Skeletal muscle satellite cell (primary cell): ENCODE data around the gene ANK3.

Source experiments
- H3K27me3 ChIP-seq: 2 replicates; pipeline ENCODE4 v1.7.0; 2013; ENCODE audit warnings: low read length; ENCODE audit not compliant: control insufficient read depth, insufficient read depth
- H3K36me3 ChIP-seq: 2 replicates; pipeline ENCODE4 v1.7.0; 2013; ENCODE audit warnings: mild to moderate bottlenecking, control low read depth, low read length; ENCODE audit not compliant: insufficient read depth
- H3K4me1 ChIP-seq: 2 replicates; pipeline ENCODE4 v1.7.0; 2013; ENCODE audit warnings: low read length; ENCODE audit not compliant: control insufficient read depth, insufficient read depth
- H3K4me2 ChIP-seq: 2 replicates; pipeline ENCODE4 v1.7.0; 2013; ENCODE audit warnings: mild to moderate bottlenecking, low read length
- H3K4me3 ChIP-seq: 2 replicates; pipeline ENCODE4 v1.7.0; 2013; ENCODE audit warnings: low read length
- H3K9ac ChIP-seq: 2 replicates; pipeline ENCODE4 v1.7.0; 2013; ENCODE audit warnings: mild to moderate bottlenecking, low read depth, low read length, moderate library complexity
- H3K9me3 ChIP-seq: replicated peaks from 2 replicates; pipeline ENCODE4 v1.7.0; 2013; ENCODE audit warnings: mild to moderate bottlenecking, control low read depth, low read length

The ANK3 gene

GRCh38 chr10:60338786-60339185 is 50.9 kb downstream of the ANK3 start:
- H3K9ac ChIP-seq, result no peak overlapping the region
- H3K4me3 ChIP-seq, result no peak overlapping the region
- no peaks in the 10 kb centered on the region for H3K27me3 ChIP-seq
- no peaks in the 10 kb centered on the region for H3K36me3 ChIP-seq
- peaks cover 3% of the 10 kb centered on the region for H3K4me1 ChIP-seq
- no peak overlapping the region for H3K4me2 ChIP-seq
- H3K9me3 ChIP-seq, result no peaks in the 10 kb centered on the region

DNA sequence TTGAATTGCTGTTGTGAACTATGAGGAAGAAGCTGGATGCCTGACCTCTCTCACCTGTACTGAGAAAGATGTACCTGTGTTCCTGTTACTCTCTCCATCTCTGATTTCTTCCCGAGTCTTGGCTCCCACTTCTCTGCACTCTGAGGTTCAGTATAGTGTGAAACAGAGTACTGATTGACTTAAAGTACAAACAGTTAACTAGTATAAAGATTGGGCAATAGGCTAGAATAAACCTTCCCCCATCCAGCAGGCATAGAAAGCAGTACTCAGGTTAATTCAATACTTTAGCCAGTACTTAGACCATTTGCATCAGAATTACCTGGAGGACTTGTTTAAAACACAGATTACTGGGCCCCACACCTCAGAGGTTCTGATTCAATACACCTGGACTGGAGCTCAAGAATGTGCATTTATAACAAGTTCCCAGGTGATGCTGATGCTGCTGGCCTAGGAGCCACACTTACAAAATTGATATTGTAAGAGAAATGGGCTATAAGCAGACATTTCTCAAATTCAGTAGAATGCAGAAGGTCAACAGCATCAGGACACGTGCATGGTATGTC is 51.6 kb downstream of the ANK3 start:
- H3K36me3 ChIP-seq, result no peaks in the 10 kb centered on the region
- H3K9me3 ChIP-seq, result no peaks in the 10 kb centered on the region
- H3K4me2 ChIP-seq, result no peak overlapping the region

GRCh38 chr10:60336901-60337630 is 52.6 kb downstream of the ANK3 start:
- Histone ChIP-seq H3K9me3 (no peaks in the 10 kb centered on the region), H3K9ac (no peak overlapping the region), H3K27me3 (no peaks in the 10 kb centered on the region), H3K4me2 (no peak overlapping the region), H3K36me3 (no peaks in the 10 kb centered on the region), H3K4me3 (no peak overlapping the region), H3K4me1 (no peaks in the 10 kb centered on the region)

More for the DNA sequence above, 51.6 kb downstream of the ANK3 start:
- Histone ChIP-seq H3K9ac (no peak overlapping the region), H3K4me1 (peaks cover 3% of the 10 kb centered on the region), H3K4me3 (no peak overlapping the region), H3K27me3 (no peaks in the 10 kb centered on the region)

GRCh38 chr10:60335708-60336107 is 54.0 kb downstream of the ANK3 start:
- Histone ChIP-seq H3K4me2 (no peak overlapping the region), H3K4me3 (no peak overlapping the region), H3K27me3 (no peaks in the 10 kb centered on the region), H3K9ac (no peak overlapping the region), H3K36me3 (no peaks in the 10 kb centered on the region), H3K4me1 (no peaks in the 10 kb centered on the region), H3K9me3 (no peaks in the 10 kb centered on the region)

- Histone ChIP-seq H3K4me3 (no peak overlapping the region), H3K27me3 (no peaks in the 10 kb centered on the region), H3K4me2 (no peak overlapping the region), H3K9me3 (no peaks in the 10 kb centered on the region), H3K4me1 (no peaks in the 10 kb centered on the region), H3K9ac (no peak overlapping the region), H3K36me3 (no peaks in the 10 kb centered on the region)
Measured at GRCh38 chr10:60334991-60335390, 54.7 kb downstream of the ANK3 start.

DNA sequence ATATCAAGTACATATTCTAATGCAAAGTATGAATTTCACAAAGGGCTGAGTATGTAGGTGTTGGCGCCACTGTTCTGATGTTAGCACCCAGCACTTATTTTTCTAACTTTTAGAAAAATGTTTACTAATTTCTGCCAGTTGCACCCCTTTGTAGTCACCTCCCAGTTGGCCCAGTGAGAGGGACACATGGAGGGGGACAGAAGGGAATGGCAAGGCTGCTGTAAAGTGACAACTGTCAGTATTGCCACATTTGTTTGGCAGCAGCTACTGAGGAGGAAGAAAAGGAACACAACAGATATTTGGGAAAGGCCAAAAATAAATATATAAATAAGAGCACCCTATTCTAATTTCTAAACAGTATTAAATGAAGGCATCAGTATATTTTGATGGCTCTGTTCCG is 57.3 kb downstream of the ANK3 start:
- H3K9ac ChIP-seq, result no peak overlapping the region
- no peak overlapping the region for H3K4me2 ChIP-seq
- H3K36me3 ChIP-seq, result no peaks in the 10 kb centered on the region
- no peaks in the 10 kb centered on the region for H3K27me3 ChIP-seq
- H3K4me1 ChIP-seq, result no peaks in the 10 kb centered on the region
- H3K9me3 ChIP-seq, result no peaks in the 10 kb centered on the region
- no peak overlapping the region for H3K4me3 ChIP-seq

DNA sequence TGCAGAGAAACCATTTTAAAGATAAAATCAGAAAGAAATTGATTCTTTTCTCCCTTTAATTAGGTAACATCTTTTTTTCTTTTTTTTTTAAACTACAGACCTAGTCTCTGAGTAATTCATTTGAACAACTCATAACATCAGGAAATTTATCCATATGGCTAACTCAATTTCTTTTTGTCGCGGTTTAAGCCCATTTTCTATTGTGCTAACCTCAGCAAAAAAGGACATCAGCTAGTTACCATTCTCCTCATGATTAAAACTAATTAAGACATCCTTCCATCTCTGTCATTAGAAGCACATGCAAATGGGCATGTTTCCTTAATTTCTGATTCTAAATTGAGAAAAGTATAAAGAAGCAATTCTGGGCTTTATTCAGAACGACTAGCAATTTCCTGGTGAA is 57.8 kb downstream of the ANK3 start:
- no peak overlapping the region for H3K9ac ChIP-seq
- no peaks in the 10 kb centered on the region for H3K9me3 ChIP-seq
- no peak overlapping the region for H3K4me3 ChIP-seq
- H3K27me3 ChIP-seq, result no peaks in the 10 kb centered on the region
- no peak overlapping the region for H3K4me2 ChIP-seq
- H3K4me1 ChIP-seq, result no peaks in the 10 kb centered on the region
- H3K36me3 ChIP-seq, result no peaks in the 10 kb centered on the region

DNA sequence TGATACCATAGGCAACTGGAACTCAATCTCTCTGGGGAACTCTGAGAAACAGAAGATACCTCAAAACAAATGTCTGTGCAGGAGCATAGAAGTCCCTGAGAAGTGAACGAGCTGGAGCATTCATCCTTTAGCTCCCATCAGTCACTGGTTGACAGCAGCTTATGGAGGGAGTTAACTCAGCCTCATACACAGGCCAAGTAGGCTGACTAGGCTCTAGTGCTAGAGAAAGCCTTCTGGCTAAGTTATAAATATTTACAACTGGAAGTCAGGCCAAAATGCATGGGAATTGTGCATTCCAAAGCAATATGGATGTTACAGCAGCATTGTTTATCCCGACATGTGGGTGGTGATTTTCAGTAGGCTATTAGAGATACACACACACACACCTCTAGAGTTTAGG is 66.5 kb downstream of the ANK3 start:
- Histone ChIP-seq H3K4me3 (no peak overlapping the region), H3K36me3 (no peaks in the 10 kb centered on the region), H3K4me1 (no peaks in the 10 kb centered on the region), H3K9ac (no peak overlapping the region), H3K27me3 (no peaks in the 10 kb centered on the region), H3K4me2 (no peak overlapping the region), H3K9me3 (no peaks in the 10 kb centered on the region)

- no peaks in the 10 kb centered on the region for H3K27me3 ChIP-seq
- no peak overlapping the region for H3K4me3 ChIP-seq
- no peak overlapping the region for H3K9ac ChIP-seq
- H3K36me3 ChIP-seq, result no peaks in the 10 kb centered on the region
- no peak overlapping the region for H3K4me2 ChIP-seq
- no peaks in the 10 kb centered on the region for H3K9me3 ChIP-seq
- no peaks in the 10 kb centered on the region for H3K4me1 ChIP-seq
Measured at GRCh38 chr10:60320666-60321065, 69.0 kb downstream of the ANK3 start.

- Histone ChIP-seq H3K4me2 (no peak overlapping the region), H3K36me3 (no peaks in the 10 kb centered on the region), H3K9ac (no peak overlapping the region), H3K27me3 (no peaks in the 10 kb centered on the region), H3K4me3 (no peak overlapping the region), H3K9me3 (no peaks in the 10 kb centered on the region), H3K4me1 (peaks cover 26% of the 10 kb centered on the region)
Measured at GRCh38 chr10:60316029-60316428, 73.6 kb downstream of the ANK3 start.

GRCh38 chr10:60315311-60315710 is 74.4 kb downstream of the ANK3 start:
- H3K9ac ChIP-seq, result no peak overlapping the region
- no peak overlapping the region for H3K4me2 ChIP-seq
- H3K36me3 ChIP-seq, result no peaks in the 10 kb centered on the region
- no peaks in the 10 kb centered on the region for H3K27me3 ChIP-seq
- no peaks in the 10 kb centered on the region for H3K9me3 ChIP-seq
- H3K4me1 ChIP-seq, result peaks cover 26% of the 10 kb centered on the region
- no peak overlapping the region for H3K4me3 ChIP-seq
